ENCODE data around the gene ZNF792. TPM values are rescaled to one million over a fixed set of nuclear protein-coding genes. Genes with fewer than 3 reads are reported as not detected.

Gene ZNF792
- total and polyA plus RNA-seq, 2 of the 8 experiments (the other 6 are each of a cell fraction or from before 2014, with no cell fraction given) = 2.5 to 7.2 TPM

GRCh38 chr19:34997071-34997617, 33.1 kb upstream of the ZNF792 start:
- H4K5ac ChIP-seq (ENCODE audit: insufficient read length, low read depth, low read length) = no peak overlapping the region
- H4K91ac ChIP-seq (replicated peaks; ENCODE audit: insufficient read length, low read length) = no peak overlapping the region
- H3K9me3 ChIP-seq (ENCODE audit: insufficient read depth in 2 of 2, low read depth in 1 of 2, low read length in 1 of 2) = no peaks in the 10 kb centered on the region
- H3K4me3 ChIP-seq (ENCODE audit: extremely low read depth in 1 of 4, insufficient read depth in 2 of 4, low read depth in 3 of 4, low read length in 4 of 4) = no peak overlapping the region
- no peak overlapping the region for H3K4me2 ChIP-seq (ENCODE audit: insufficient read depth in 1 of 2, low read depth in 2 of 2, low read length in 2 of 2)
- peaks cover 11 to 16% of the 10 kb centered on the region in 2 experiments for H3K79me2 ChIP-seq (ENCODE audit: control insufficient read depth in 1 of 2, insufficient read depth in 2 of 2, low read length in 2 of 2)
- WGBS, 2 experiments (ENCODE audit: extremely low coverage in 1 of 2, insufficient coverage in 1 of 2, insufficient read length in 1 of 2, insufficient replicate concordance in 2 of 2, low coverage in 1 of 2, low lambda C conversion rate in 2 of 2, missing lambda C conversion rate in 1 of 2) = 64% methylated on average over 7 of the region's 8 CpGs; no CpG with 5 or more reads in 1 of the 2 experiments
- peak overlapping the region; percentile 54 for H3K4ac ChIP-seq (replicated peaks; ENCODE audit: insufficient read length, low read depth, low read length)
- 0 out of 2 replicates have a peak overlapping the region, but pooled peaks have one; percentile 24 for H2AK5ac ChIP-seq (ENCODE audit: low read depth, low read length)
- H3K9ac ChIP-seq (replicated peaks in 1 of 4; ENCODE audit: extremely low read depth in 1 of 4, low read depth in 3 of 4, low read length in 3 of 4) = no peak overlapping the region
- H3K4me1 ChIP-seq (replicated peaks in 1 of 4; ENCODE audit: control insufficient read depth in 3 of 4, insufficient read depth in 4 of 4, low read length in 3 of 4) = peaks cover 3 to 15% (median 11%) of the 10 kb centered on the region in 4 experiments
- ChIA-PET CTCF (ENCODE audit: partially characterized antibody) (interaction anchor here (0.6 to 1.5 kb wide), 3 partner anchors 16 to 253 kb away, joined by 3 to 7 read pairs (median 3); no protein-coding TSS in a partner anchor), POLR2A (ENCODE audit: partially characterized antibody) (interaction anchor here (0.7 to 22.5 kb wide), 4 partner anchors 10 to 158 kb away, joined by 3 to 366 read pairs (median 3); partner anchors contain the start of gene SCN1B)
- peak overlapping the region; percentile 60; the same call in 1 of the 2 replicates for H3K18ac ChIP-seq (ENCODE audit: extremely low read depth, low read length)
- FAIRE-seq (no peak), DNase-seq (ENCODE audit: low read depth in 1 of 2, low spot score in 2 of 2) (no peak)
- H3K79me1 ChIP-seq (ENCODE audit: low read depth, low read length) = peaks cover 5% of the 10 kb centered on the region
- H2BK15ac ChIP-seq (ENCODE audit: low read length) = no peak overlapping the region
- peak overlapping the region; percentile 1 for H2BK120ac ChIP-seq (replicated peaks; ENCODE audit: low read depth, low read length)
- H2BK20ac ChIP-seq (ENCODE audit: low read length) = peak overlapping the region; percentile 40; the same call in 1 of the 2 replicates
- peak overlapping the region; percentile 75; the same call in 1 of the 2 replicates for H2BK12ac ChIP-seq (ENCODE audit: low read depth, low read length)
- H3K36me3 ChIP-seq (ENCODE audit: control insufficient read depth in 2 of 4, insufficient read depth in 4 of 4, low read length in 3 of 4) = no peaks in the 10 kb centered on the region; a peak in 1 of 8 replicates
- no peak overlapping the region for H3K14ac ChIP-seq (ENCODE audit: insufficient read length)
- no peak overlapping the region for H3K23ac ChIP-seq (ENCODE audit: insufficient read length)
- H4K8ac ChIP-seq (ENCODE audit: extremely low read depth, insufficient read depth, low read length) = no peak overlapping the region
- H3K56ac ChIP-seq (replicated peaks; ENCODE audit: insufficient read length, low read depth, low read length) = no peak overlapping the region
- peaks cover 4 to 8% of the 10 kb centered on the region in 2 experiments for H4K20me1 ChIP-seq (replicated peaks in 1 of 2; ENCODE audit: control insufficient read depth in 1 of 2, insufficient read depth in 2 of 2, low read length in 2 of 2)
- no peak overlapping the region for H3K27ac ChIP-seq (ENCODE audit: low read depth, low read length)
- no peaks in the 10 kb centered on the region for H3K27me3 ChIP-seq (replicated peaks in 1 of 4; ENCODE audit: control insufficient read depth in 3 of 4, extremely low read depth in 1 of 4, insufficient read depth in 3 of 4, low read length in 3 of 4)
- H2BK5ac ChIP-seq (ENCODE audit: low read depth, low read length) = peak overlapping the region; percentile 8; the same call in 1 of the 2 replicates
- no peak overlapping the region for H2AFZ ChIP-seq (ENCODE audit: low read length)
- peaks cover 15% of the 10 kb centered on the region for H3K23me2 ChIP-seq (ENCODE audit: low read depth, low read length)
- no peak for TF ChIP-seq ASH2L (IDR thresholded peaks at IDR 0.05; ENCODE audit: low read length)
- TF ChIP-seq, protein P1, sequence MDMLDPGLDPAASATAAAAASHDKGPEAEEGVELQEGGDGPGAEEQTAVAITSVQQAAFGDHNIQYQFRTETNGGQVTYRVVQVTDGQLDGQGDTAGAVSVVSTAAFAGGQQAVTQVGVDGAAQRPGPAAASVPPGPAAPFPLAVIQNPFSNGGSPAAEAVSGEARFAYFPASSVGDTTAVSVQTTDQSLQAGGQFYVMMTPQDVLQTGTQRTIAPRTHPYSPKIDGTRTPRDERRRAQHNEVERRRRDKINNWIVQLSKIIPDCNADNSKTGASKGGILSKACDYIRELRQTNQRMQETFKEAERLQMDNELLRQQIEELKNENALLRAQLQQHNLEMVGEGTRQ (IDR thresholded peaks at IDR 0.05; ENCODE audit: low read length) = no peak
- no peak for TF ChIP-seq POLR2AphosphoS5 (IDR thresholded peaks at IDR 0.05; ENCODE audit: low read depth, low read length)
- no peak for TF ChIP-seq SP1 (IDR thresholded peaks at IDR 0.05; ENCODE audit: low read depth, low read length)
- no peak for TF ChIP-seq POLR2A (IDR thresholded peaks at IDR 0.05; ENCODE audit: control extremely low read depth in 1 of 2, low read depth in 2 of 2, low read length in 2 of 2)
- TF ChIP-seq CBX5 (IDR thresholded peaks at IDR 0.05; ENCODE audit: low read depth, low read length) = no peak

Data from H1 (cell line).